Nephron (organoid): ENCODE data around the gene RTL1.

ENCODE experiments used
- H3K27ac Mint-ChIP-seq, 3 experiments: 2 replicates each; pipeline ENCODE4 v1.8.0; 2020; ENCODE audit warnings: mixed read lengths in 3 of 3, mild to moderate bottlenecking in 2 of 3, moderate library complexity in 1 of 3
- H3K27me3 Mint-ChIP-seq: 2 replicates; pipeline ENCODE4 v1.8.0; 2021; ENCODE audit warnings: low read depth, mild to moderate bottlenecking, moderate library complexity, mixed read lengths
- H3K36me3 Mint-ChIP-seq: 2 replicates; pipeline ENCODE4 v1.8.0; 2020; ENCODE audit warnings: low read depth, mixed read lengths
- H3K4me1 Mint-ChIP-seq: 2 replicates; pipeline ENCODE4 v1.8.0; 2020; ENCODE audit warnings: mixed read lengths
- H3K4me3 Mint-ChIP-seq, 3 experiments: 2 replicates each; pipeline ENCODE4 v1.8.0; 2020; ENCODE audit warnings: mild to moderate bottlenecking in 3 of 3, mixed read lengths in 3 of 3, moderate library complexity in 2 of 3
- H3K9me3 Mint-ChIP-seq: 2 replicates; pipeline ENCODE4 v1.8.0; 2020; ENCODE audit warnings: mixed read lengths
- TF ChIP-seq, protein P1 (sequence below), 3 experiments: fragments of 200-600 bp; sonication (generic); IDR thresholded peaks; one replicate each; pipeline ENCODE4 v1.5.0; 2021; ENCODE audit warnings: antibody characterized with exemption in 3 of 3; ENCODE audit not compliant: unreplicated experiment in 3 of 3

Gene RTL1

DNA sequence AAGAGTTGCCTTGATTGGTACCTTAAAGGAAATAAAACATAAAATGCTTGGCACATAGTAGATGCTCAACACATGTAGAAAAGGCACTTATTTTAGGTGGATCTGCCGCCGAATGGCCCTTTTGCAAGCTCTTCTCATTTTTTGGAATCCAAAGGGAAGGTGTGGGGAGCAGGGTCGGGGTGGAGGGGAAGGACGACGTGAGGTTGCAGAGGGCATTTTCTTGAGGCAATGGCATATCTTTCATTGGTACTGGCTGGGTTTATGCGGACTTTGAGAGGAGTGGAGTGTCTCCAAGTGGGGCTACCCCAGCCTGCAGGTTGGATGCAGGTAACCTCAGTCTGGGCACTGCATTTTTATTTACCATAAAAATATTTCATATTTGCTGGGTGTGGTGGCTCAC lies 8.1 kb downstream of the RTL1 start:
- no peaks in the 10 kb centered on the region for H3K36me3 Mint-ChIP-seq
- peaks cover 41% of the 10 kb centered on the region for H3K27me3 Mint-ChIP-seq
- peaks cover 80% of the 10 kb centered on the region for H3K4me1 Mint-ChIP-seq
- peak overlapping the region in 2 of 3 experiments; percentile 12 to 19 for H3K27ac Mint-ChIP-seq
- TF ChIP-seq, protein P1, sequence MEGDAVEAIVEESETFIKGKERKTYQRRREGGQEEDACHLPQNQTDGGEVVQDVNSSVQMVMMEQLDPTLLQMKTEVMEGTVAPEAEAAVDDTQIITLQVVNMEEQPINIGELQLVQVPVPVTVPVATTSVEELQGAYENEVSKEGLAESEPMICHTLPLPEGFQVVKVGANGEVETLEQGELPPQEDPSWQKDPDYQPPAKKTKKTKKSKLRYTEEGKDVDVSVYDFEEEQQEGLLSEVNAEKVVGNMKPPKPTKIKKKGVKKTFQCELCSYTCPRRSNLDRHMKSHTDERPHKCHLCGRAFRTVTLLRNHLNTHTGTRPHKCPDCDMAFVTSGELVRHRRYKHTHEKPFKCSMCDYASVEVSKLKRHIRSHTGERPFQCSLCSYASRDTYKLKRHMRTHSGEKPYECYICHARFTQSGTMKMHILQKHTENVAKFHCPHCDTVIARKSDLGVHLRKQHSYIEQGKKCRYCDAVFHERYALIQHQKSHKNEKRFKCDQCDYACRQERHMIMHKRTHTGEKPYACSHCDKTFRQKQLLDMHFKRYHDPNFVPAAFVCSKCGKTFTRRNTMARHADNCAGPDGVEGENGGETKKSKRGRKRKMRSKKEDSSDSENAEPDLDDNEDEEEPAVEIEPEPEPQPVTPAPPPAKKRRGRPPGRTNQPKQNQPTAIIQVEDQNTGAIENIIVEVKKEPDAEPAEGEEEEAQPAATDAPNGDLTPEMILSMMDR (IDR thresholded peaks at IDR 0.05; ENCODE audit: unreplicated experiment in 3 of 3): no peak
- H3K4me3 Mint-ChIP-seq: no peak overlapping the region
- H3K9me3 Mint-ChIP-seq: no peaks in the 10 kb centered on the region

DNA sequence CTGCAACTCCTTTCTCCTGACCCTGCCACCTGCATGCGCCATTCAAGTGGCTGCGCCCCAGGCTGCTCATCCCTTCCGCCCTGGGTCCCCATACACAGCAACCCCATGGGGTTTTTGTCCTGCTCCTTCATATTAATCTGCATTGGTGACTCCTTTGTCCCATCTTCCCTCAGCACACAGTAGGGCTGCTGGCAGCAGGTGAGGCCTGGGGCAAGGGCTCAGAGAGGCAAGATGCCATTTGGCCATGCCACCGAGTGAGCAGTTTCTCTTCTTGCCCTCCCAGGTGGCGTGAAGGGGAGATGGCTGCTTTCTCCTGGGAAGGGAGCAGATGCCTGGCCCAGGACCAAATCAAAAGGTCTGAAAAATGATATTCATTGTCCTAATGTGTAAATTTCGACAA lies 9.1 kb downstream of the RTL1 start:
- TF ChIP-seq, protein P1 (IDR thresholded peaks at IDR 0.05; ENCODE audit: unreplicated experiment in 3 of 3): no peak
- H3K4me1 Mint-ChIP-seq: peaks cover 75% of the 10 kb centered on the region
- H3K27me3 Mint-ChIP-seq: peaks cover 32% of the 10 kb centered on the region
- no peak overlapping the region for H3K4me3 Mint-ChIP-seq
- peak overlapping the region in 1 of 3 experiments; percentile 12 for H3K27ac Mint-ChIP-seq
- no peaks in the 10 kb centered on the region for H3K36me3 Mint-ChIP-seq
- H3K9me3 Mint-ChIP-seq: no peaks in the 10 kb centered on the region

DNA sequence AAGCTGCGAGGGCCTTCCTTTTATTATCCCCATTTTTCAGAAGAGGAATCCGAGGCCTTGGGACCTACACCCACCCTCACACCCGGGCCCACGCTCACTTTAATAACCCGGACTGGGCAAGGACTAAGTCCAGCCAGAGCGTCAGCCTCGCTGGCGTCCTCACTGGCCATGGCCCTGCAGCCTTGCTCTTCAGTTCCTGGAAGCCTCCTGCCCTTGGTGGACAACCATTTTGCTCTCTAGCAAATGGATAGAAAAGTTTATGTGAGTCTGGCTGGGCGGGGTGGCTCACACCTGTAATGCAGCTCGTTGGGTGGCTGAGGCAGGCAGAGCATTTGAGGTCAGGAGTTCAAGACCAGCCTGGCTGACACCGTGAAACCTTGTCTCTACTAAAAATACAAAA lies 9.8 kb downstream of the RTL1 start:
- no peaks in the 10 kb centered on the region for H3K36me3 Mint-ChIP-seq
- TF ChIP-seq, protein P1 (IDR thresholded peaks at IDR 0.05; ENCODE audit: unreplicated experiment in 3 of 3): no peak
- peaks cover 25% of the 10 kb centered on the region for H3K27me3 Mint-ChIP-seq
- H3K4me1 Mint-ChIP-seq: peaks cover 75% of the 10 kb centered on the region
- H3K9me3 Mint-ChIP-seq: no peaks in the 10 kb centered on the region
- H3K27ac Mint-ChIP-seq: peak overlapping the region in 2 of 3 experiments; percentile 41 to 62
- H3K4me3 Mint-ChIP-seq: no peak overlapping the region

DNA sequence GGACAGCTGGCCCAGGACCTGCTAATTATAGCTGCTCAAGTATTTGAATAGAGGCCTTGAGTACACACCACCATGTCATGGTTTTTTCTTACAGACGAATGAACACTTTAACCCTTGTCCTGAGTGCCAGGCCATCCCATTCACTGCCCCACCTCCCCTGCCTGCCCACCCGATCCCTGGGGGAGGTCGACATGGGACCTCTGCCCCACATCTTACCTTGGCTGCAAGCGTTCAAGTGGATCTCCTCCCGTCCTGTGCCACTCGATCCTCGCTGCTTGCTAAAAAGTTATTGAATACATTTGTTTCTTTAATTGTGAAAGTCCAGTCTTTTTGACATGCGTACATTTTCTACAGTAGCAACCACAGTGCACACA lies 10.3 kb downstream of the RTL1 start:
- Mint-ChIP-seq H3K9me3 (no peaks in the 10 kb centered on the region), H3K4me3 (peak overlapping the region in 1 of 3 experiments; percentile 46)

DNA sequence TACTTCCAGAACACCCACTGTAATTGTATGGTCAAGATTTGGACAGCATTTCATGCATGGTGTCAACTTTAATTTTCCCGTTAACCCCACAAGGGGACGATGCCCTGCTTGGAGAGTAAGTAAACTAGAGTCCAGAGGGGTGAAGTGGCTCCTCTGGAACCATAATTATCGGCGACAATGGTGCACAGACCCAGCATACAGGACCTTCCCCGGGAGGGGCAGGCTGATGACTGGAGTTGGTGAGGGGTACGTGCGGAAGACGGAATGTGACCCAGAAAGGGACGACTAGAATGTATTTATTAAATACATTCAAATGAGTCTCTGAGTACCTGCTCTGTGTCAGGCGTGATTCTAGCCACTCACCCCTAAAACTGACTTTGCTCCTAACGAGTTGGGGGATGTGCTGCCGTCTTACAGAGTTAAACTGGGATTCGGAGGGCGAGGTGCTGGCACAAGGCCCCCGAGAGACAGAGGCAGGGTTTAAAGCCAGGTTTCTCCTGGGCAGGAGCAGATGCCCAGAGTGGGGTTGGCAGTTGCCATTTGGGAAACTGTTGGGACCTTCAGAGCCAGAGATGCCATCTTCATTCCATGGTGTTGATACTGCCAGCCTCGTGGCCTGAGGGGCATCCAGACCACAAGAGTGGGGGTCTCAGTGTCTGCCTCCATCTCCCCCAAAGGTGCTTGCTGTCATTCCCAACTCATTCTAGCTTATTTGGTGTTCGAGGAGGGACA lies 10.9 kb downstream of the RTL1 start:
- Mint-ChIP-seq H3K4me1 (peaks cover 75% of the 10 kb centered on the region), H3K9me3 (no peaks in the 10 kb centered on the region), H3K27me3 (peaks cover 23% of the 10 kb centered on the region), H3K27ac (peak overlapping the region in 2 of 3 experiments; percentile 62 to 74), H3K4me3 (peak overlapping the region in 1 of 3 experiments; percentile 46), H3K36me3 (no peaks in the 10 kb centered on the region)
- TF ChIP-seq, protein P1 (IDR thresholded peaks at IDR 0.05; ENCODE audit: unreplicated experiment in 3 of 3): no peak

More for the DNA sequence above, 10.3 kb downstream of the RTL1 start:
- TF ChIP-seq, protein P1 (IDR thresholded peaks at IDR 0.05; ENCODE audit: unreplicated experiment in 3 of 3): no peak
- Mint-ChIP-seq H3K27me3 (peaks cover 23% of the 10 kb centered on the region), H3K36me3 (no peaks in the 10 kb centered on the region), H3K27ac (peak overlapping the region; percentile 18 to 62 (median 41)), H3K4me1 (peaks cover 75% of the 10 kb centered on the region)
